ENCODE results near the gene VPS16. TPM values are rescaled to one million over a fixed set of nuclear protein-coding genes. Genes with fewer than 3 reads are reported as not detected.

Gene VPS16
- total and polyA plus RNA-seq, 2 of the 4 experiments (the other 2 are of a cell fraction) = 38.7 to 48.0 TPM

DNA sequence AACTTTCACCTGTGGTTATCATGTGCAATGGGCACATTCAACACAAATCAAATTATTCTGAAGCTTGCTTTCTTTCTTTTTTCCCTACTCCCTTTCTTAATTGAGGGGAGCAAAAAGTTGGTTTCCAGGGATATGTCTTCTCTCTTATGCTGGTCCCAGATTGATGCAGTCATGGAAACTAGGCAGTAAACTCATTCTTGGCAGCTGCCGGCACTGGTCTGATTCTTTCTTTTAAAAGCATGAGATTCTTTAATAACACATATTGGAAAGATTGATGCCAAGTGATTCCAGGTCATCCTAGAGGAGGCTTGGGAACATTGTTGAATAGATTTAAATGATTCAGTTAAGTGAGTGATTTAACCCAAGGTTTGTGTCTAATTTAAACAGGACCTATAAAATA lies 61.7 kb downstream of the VPS16 start:
- H2AK5ac ChIP-seq (ENCODE audit: low read depth, low read length) = no peak overlapping the region
- ATAC-seq (ENCODE audit: low read depth) = no peak
- H3K56ac ChIP-seq (ENCODE audit: extremely low read depth, insufficient read depth, low read length) = no peak overlapping the region
- H3K79me1 ChIP-seq (ENCODE audit: low read depth in 1 of 2, low read length in 2 of 2) = peaks cover 25 to 44% of the 10 kb centered on the region in 2 experiments
- no CpG with 5 or more reads among the region's 1 CpG for WGBS, 2 experiments (ENCODE audit: extremely low coverage in 2 of 2, insufficient read length in 1 of 2)
- H2AK9ac ChIP-seq (replicated peaks; ENCODE audit: low read depth, low read length, poor library complexity) = no peak overlapping the region
- no peak overlapping the region for H3K4me3 ChIP-seq (ENCODE audit: insufficient read depth, low read depth, low read length)
- no peaks in the 10 kb centered on the region for H3K36me3 ChIP-seq (ENCODE audit: control insufficient read depth, insufficient read depth, low read length)
- H3K9me1 ChIP-seq (ENCODE audit: insufficient read depth, low read length) = no peaks in the 10 kb centered on the region
- no peak overlapping the region for H2BK120ac ChIP-seq (ENCODE audit: low read depth, low read length)
- no peak overlapping the region for H3K27ac ChIP-seq (ENCODE audit: insufficient read depth, low read length)
- CTCF ChIA-PET = interaction anchor here (0.6 to 0.9 kb wide), 2 partner anchors 19 to 20 kb away, joined by 3 to 4 read pairs; no protein-coding TSS in a partner anchor
- intact Hi-C loops (cut with micrococcal nuclease) = no loop called here
- no peak overlapping the region for H4K5ac ChIP-seq (ENCODE audit: low read depth, low read length)
- no peaks in the 10 kb centered on the region for H3K4me1 ChIP-seq (ENCODE audit: control insufficient read depth, insufficient read depth, low read length)
- DNase-seq = no peak
- no peak overlapping the region for H3K23ac ChIP-seq (ENCODE audit: low read depth, low read length)
- no peaks in the 10 kb centered on the region for H3K27me3 ChIP-seq (ENCODE audit: control insufficient read depth, insufficient read depth, low read length)
- H2BK5ac ChIP-seq (ENCODE audit: low read depth, low read length, poor library complexity, severe bottlenecking) = no peak overlapping the region
- no peak overlapping the region for H2BK20ac ChIP-seq (ENCODE audit: low read depth, low read length)
- H2AFZ ChIP-seq (replicated peaks; ENCODE audit: low read length, poor library complexity) = no peak overlapping the region
- H3K4ac ChIP-seq (ENCODE audit: low read depth, low read length) = no peak overlapping the region
- no peak overlapping the region for H3K14ac ChIP-seq (replicated peaks; ENCODE audit: low read depth, low read length)
- dilution Hi-C loops (cut with HindIII; ENCODE audit: low sequenced_read_pairs, unreplicated experiment) = no loop called here
- no peak overlapping the region for H3K9ac ChIP-seq (ENCODE audit: low read depth, low read length)
- no peak overlapping the region for H4K8ac ChIP-seq (ENCODE audit: low read depth in 2 of 2, low read length in 2 of 2)
- H3K18ac ChIP-seq (ENCODE audit: low read depth, low read length) = no peak overlapping the region
- POLR2A ChIA-PET (ENCODE audit: unreplicated experiment) = no interaction called here
- no peaks in the 10 kb centered on the region for H3K9me3 ChIP-seq (ENCODE audit: control insufficient read depth, insufficient read depth, low read length)
- peaks cover 7% of the 10 kb centered on the region; the same call in 1 of the 2 replicates for H4K20me1 ChIP-seq (ENCODE audit: insufficient read depth, low read length)
- no peak overlapping the region for H2BK15ac ChIP-seq (ENCODE audit: low read depth, low read length)
- no TSS peak for BruUV-seq (replicated peaks)
- H3K4me2 ChIP-seq (ENCODE audit: low read depth, low read length) = no peak overlapping the region
- H4K91ac ChIP-seq (ENCODE audit: insufficient read depth, low read depth, low read length) = no peak overlapping the region
- TF ChIP-seq CEBPB (IDR thresholded peaks at IDR 0.05; ENCODE audit: low read depth, low read length) (peak; percentile 70), CHD1 (IDR thresholded peaks at IDR 0.05; ENCODE audit: low read depth, low read length) (no peak)
- in situ Hi-C loops (cut with MboI; ENCODE audit: low sequenced_read_pairs) = no loop called here
